Neural cell (in vitro differentiated cells): ENCODE measurements around the gene IPO11.

ENCODE experiments used
- POLR2AphosphoS5 ChIP-seq: IDR thresholded peaks from 2 replicates; pipeline ENCODE4 v1.6.1; 2012
- TF ChIP-seq, protein P1 (sequence below): fragments of 450-650 bp; IDR thresholded peaks from 2 replicates; pipeline ENCODE4 v1.5.1; 2014; ENCODE audit warnings: antibody characterized with exemption, mild to moderate bottlenecking, moderate library complexity; ENCODE audit not compliant: poor library complexity, severe bottlenecking

DNA sequence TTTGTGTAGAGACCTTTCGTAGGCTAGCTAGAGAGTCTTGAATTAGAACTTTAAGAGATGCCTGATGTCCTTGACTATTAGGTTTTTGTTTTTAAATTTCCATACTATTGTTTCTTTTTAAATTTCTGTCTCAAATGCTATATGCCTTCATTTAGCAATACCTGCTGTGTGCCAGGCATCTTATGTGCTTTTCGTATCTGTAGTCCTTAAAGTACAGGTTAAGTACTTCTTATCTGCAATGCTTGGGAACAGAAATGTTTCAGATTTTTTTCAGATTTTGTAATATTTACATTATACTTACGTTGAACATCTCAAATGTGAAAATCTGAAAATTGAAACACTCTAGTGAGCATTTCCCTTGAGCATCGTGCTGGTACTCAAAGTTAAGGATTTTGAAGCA, 49.0 kb downstream of the IPO11 start:
- TF ChIP-seq, protein P1, sequence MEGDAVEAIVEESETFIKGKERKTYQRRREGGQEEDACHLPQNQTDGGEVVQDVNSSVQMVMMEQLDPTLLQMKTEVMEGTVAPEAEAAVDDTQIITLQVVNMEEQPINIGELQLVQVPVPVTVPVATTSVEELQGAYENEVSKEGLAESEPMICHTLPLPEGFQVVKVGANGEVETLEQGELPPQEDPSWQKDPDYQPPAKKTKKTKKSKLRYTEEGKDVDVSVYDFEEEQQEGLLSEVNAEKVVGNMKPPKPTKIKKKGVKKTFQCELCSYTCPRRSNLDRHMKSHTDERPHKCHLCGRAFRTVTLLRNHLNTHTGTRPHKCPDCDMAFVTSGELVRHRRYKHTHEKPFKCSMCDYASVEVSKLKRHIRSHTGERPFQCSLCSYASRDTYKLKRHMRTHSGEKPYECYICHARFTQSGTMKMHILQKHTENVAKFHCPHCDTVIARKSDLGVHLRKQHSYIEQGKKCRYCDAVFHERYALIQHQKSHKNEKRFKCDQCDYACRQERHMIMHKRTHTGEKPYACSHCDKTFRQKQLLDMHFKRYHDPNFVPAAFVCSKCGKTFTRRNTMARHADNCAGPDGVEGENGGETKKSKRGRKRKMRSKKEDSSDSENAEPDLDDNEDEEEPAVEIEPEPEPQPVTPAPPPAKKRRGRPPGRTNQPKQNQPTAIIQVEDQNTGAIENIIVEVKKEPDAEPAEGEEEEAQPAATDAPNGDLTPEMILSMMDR, result no peak
- no peak for TF ChIP-seq POLR2AphosphoS5
